Tibial nerve (tissue), 3 donors: ENCODE measurements around the gene KCTD13.

Source experiments
- CTCF ChIP-seq, 5 experiments: fragments of 200-600 bp in 3 of 5; fragments of 450-650 bp in 2 of 5; sonication (generic) in 3 of 5; IDR thresholded peaks; one replicate each; pipeline ENCODE4 v1.5.1; 2016 to 2019; ENCODE audit warnings: antibody characterized with exemption in 5 of 5, mild to moderate bottlenecking in 3 of 5, moderate library complexity in 2 of 5
- POLR2A ChIP-seq, 2 donors: fragments of 450-650 bp; IDR thresholded peaks; one replicate each; pipeline ENCODE4 v1.6.1; 2017; ENCODE audit warnings: antibody characterized with exemption in 2 of 2, mild to moderate bottlenecking in 2 of 2, moderate library complexity in 2 of 2

GRCh38 chr16:29971304-29971703 lies 45.3 kb upstream of the KCTD13 start:
- TF ChIP-seq CTCF (IDR thresholded peaks at IDR 0.05): no peak
- no peak for TF ChIP-seq POLR2A (IDR thresholded peaks at IDR 0.05)
